OCI-LY1 (cell line): ENCODE results near the gene RASA3.

ENCODE experiments used
- H2AFZ ChIP-seq: fragments of 200-600 bp; sonication (generic), shearing (Covaris generic); 2 replicates; pipeline ENCODE4 v1.6.0; 2014; ENCODE audit warnings: antibody characterized with exemption, mild to moderate bottlenecking, low read length
- H3F3A ChIP-seq: fragments of 200-600 bp; sonication (generic), shearing (Covaris generic); 2 replicates; pipeline ENCODE4 v1.6.0; 2014; ENCODE audit warnings: mild to moderate bottlenecking, antibody characterized with exemption, low read length, moderate library complexity; ENCODE audit not compliant: insufficient read depth
- H3K27ac ChIP-seq: fragments of 200-600 bp; sonication (generic); 2 replicates; pipeline ENCODE4 v1.5.1; 2014; ENCODE audit warnings: low read length, mixed run types, mild to moderate bottlenecking, low read depth; ENCODE audit not compliant: poor library complexity, severe bottlenecking
- H3K27me3 ChIP-seq: fragments of 200-600 bp; sonication (generic); 2 replicates; pipeline ENCODE4 v1.6.0; 2014; ENCODE audit warnings: antibody characterized with exemption, mild to moderate bottlenecking, low read length, moderate library complexity; ENCODE audit not compliant: insufficient read depth
- H3K36me3 ChIP-seq: fragments of 200-600 bp; sonication (generic); 2 replicates; pipeline ENCODE4 v1.6.1; 2014; ENCODE audit warnings: mild to moderate bottlenecking, antibody characterized with exemption, low read length, moderate library complexity, mixed read lengths; ENCODE audit not compliant: insufficient read depth
- H3K4me1 ChIP-seq: fragments of 200-600 bp; sonication (generic); 2 replicates; pipeline ENCODE4 v1.5.1; 2014; ENCODE audit warnings: mild to moderate bottlenecking, low read length, moderate library complexity; ENCODE audit not compliant: insufficient read depth, severe bottlenecking
- H3K4me2 ChIP-seq: fragments of 200-600 bp; sonication (generic), shearing (Covaris generic); 2 replicates; pipeline ENCODE4 v1.6.1; 2014; ENCODE audit warnings: low read length
- H3K4me3 ChIP-seq: fragments of 200-600 bp; sonication (generic); 2 replicates; pipeline ENCODE4 v1.5.1; 2014; ENCODE audit warnings: low read length, low read depth, mild to moderate bottlenecking, mixed read lengths; ENCODE audit not compliant: poor library complexity, severe bottlenecking
- H3K79me2 ChIP-seq: fragments of 200-600 bp; shearing (Covaris generic); 2 replicates; pipeline ENCODE4 v1.6.1; 2016; ENCODE audit warnings: mixed run types, low read length, mixed read lengths; ENCODE audit not compliant: insufficient read depth
- H3K9ac ChIP-seq: fragments of 200-600 bp; sonication (generic), shearing (Covaris generic); 2 replicates; pipeline ENCODE4 v1.6.1; 2014; ENCODE audit warnings: mild to moderate bottlenecking, low read length, mixed read lengths
- H3K9me2 ChIP-seq: fragments of 200-600 bp; sonication (generic), shearing (Covaris generic); 2 replicates; pipeline ENCODE4 v1.6.1; 2014; ENCODE audit warnings: low read depth, mild to moderate bottlenecking, low read length, mixed read lengths
- H3K9me3 ChIP-seq: fragments of 200-600 bp; shearing (Covaris generic); 2 replicates; pipeline ENCODE4 v1.6.1; 2014; ENCODE audit warnings: low read length, mixed read lengths
- H4K20me1 ChIP-seq: fragments of 200-600 bp; sonication (generic), shearing (Covaris generic); 2 replicates; pipeline ENCODE4 v1.6.0; 2016; ENCODE audit warnings: mild to moderate bottlenecking, low read length; ENCODE audit not compliant: insufficient read depth
- CTCF ChIP-seq: fragments of 200-600 bp; sonication (generic), shearing (Covaris generic); IDR thresholded peaks from 2 replicates; pipeline ENCODE4 v1.5.1; 2017; ENCODE audit warnings: mild to moderate bottlenecking, antibody characterized with exemption, low read length, moderate library complexity, mixed read lengths
- EZH2 ChIP-seq: fragments of 200-600 bp; sonication (generic), shearing (Covaris generic); IDR thresholded peaks from 2 replicates; pipeline ENCODE4 v1.8.0; 2017; ENCODE audit warnings: borderline replicate concordance, mixed run types, mild to moderate bottlenecking, antibody characterized with exemption, low read length, moderate library complexity, mixed read lengths

Gene RASA3

GRCh38 chr13:114043421-114044053, 88.9 kb downstream of the RASA3 start:
- Histone ChIP-seq H2AFZ (no peak overlapping the region), H3K9ac (no peak overlapping the region), H3K9me3 (no peaks in the 10 kb centered on the region), H3K4me3 (peak overlapping the region; percentile 1), H4K20me1 (no peaks in the 10 kb centered on the region), H3K4me1 (peaks cover 42% of the 10 kb centered on the region), H3K27ac (no peak overlapping the region), H3K9me2 (no peaks in the 10 kb centered on the region), H3K4me2 (peak overlapping the region; percentile 34; the same call in 1 of the 2 replicates), H3K79me2 (no peaks in the 10 kb centered on the region), H3K36me3 (no peaks in the 10 kb centered on the region), H3F3A (peaks cover 6% of the 10 kb centered on the region; the same call in 1 of the 2 replicates), H3K27me3 (peaks cover 4% of the 10 kb centered on the region; the same call in 1 of the 2 replicates)
- TF ChIP-seq EZH2 (no peak), CTCF (peak; percentile 68)

- no peaks in the 10 kb centered on the region for H3K9me2 ChIP-seq
- peaks cover 6% of the 10 kb centered on the region; the same call in 1 of the 2 replicates for H3F3A ChIP-seq
- H3K4me3 ChIP-seq, result no peak overlapping the region
- no peaks in the 10 kb centered on the region for H4K20me1 ChIP-seq
- TF ChIP-seq CTCF, result no peak
- TF ChIP-seq EZH2, result no peak
- no peak overlapping the region for H2AFZ ChIP-seq
- H3K4me1 ChIP-seq, result peaks cover 29% of the 10 kb centered on the region
- no peak overlapping the region for H3K9ac ChIP-seq
- H3K79me2 ChIP-seq, result no peaks in the 10 kb centered on the region
- H3K27ac ChIP-seq, result no peak overlapping the region
- no peak overlapping the region for H3K4me2 ChIP-seq
- no peaks in the 10 kb centered on the region for H3K9me3 ChIP-seq
- H3K36me3 ChIP-seq, result no peaks in the 10 kb centered on the region
- no peaks in the 10 kb centered on the region; the same call in 1 of the 2 replicates for H3K27me3 ChIP-seq
These were observed 90.2 kb downstream of the RASA3 start for GRCh38 chr13:114042066-114042815.

GRCh38 chr13:114041493-114041892, 90.9 kb downstream of the RASA3 start:
- no peaks in the 10 kb centered on the region for H4K20me1 ChIP-seq

More at GRCh38 chr13:114041493-114041892, 90.9 kb downstream of the RASA3 start:
- Histone ChIP-seq H3K79me2 (no peaks in the 10 kb centered on the region), H3K4me2 (no peak overlapping the region), H3K36me3 (no peaks in the 10 kb centered on the region), H3F3A (peaks cover 6% of the 10 kb centered on the region; the same call in 1 of the 2 replicates), H2AFZ (no peak overlapping the region), H3K27me3 (no peaks in the 10 kb centered on the region; the same call in 1 of the 2 replicates), H3K9me2 (no peaks in the 10 kb centered on the region), H3K9ac (no peak overlapping the region), H3K27ac (no peak overlapping the region), H3K4me3 (no peak overlapping the region), H3K4me1 (peaks cover 21% of the 10 kb centered on the region), H3K9me3 (no peaks in the 10 kb centered on the region)
- TF ChIP-seq EZH2 (no peak), CTCF (no peak)
